ENCODE measurements around the gene LYAR.

- TF ChIP-seq CTCF (IDR thresholded peaks at IDR 0.05; ENCODE audit: low read length), result no peak
- TF ChIP-seq EZH2 (optimal IDR thresholded peaks at IDR 0.05; ENCODE audit: low read depth, low read length), result no peak
- TF ChIP-seq EZH2phosphoT487 (IDR thresholded peaks at IDR 0.05; ENCODE audit: low read length), result no peak
Measured at GRCh38 chr4:4254199-4254598, 35.8 kb downstream of the LYAR start.

Data from MM.1S (cell line).